ENCODE data around the gene TPGS1.

TPGS1 gene

GRCh38 chr19:507286-508203, at the start of gene TPGS1:
Gene TPGS1 (plus strand): TSS chr19:507497. CDS start chr19:507507, 10 bp downstream.
- DNase-seq, result no peak

- no peak for DNase-seq
Observed at GRCh38 chr19:457636-458035, 49.7 kb upstream of the TPGS1 start.

- DNase-seq, result no peak
Observed at GRCh38 chr19:458091-459042, 48.9 kb upstream of the TPGS1 start.

- DNase-seq, result no peak
Observed at GRCh38 chr19:459724-460511, 47.4 kb upstream of the TPGS1 start.

GRCh38 chr19:460877-461720, 46.2 kb upstream of the TPGS1 start, which contains the start of gene SHC2:
Gene SHC2 (minus strand): TSS chr19:461033. CDS start chr19:460996, 37 bp downstream.
- DNase-seq, result no peak

GRCh38 chr19:461721-462551, 45.4 kb upstream of the TPGS1 start:
- no peak for DNase-seq

- no peak for DNase-seq
Observed at GRCh38 chr19:463483-464207, 43.7 kb upstream of the TPGS1 start.

- DNase-seq, result no peak
Observed at GRCh38 chr19:464208-464545, 43.1 kb upstream of the TPGS1 start.

- no peak for DNase-seq
Observed at GRCh38 chr19:465056-465816, 42.1 kb upstream of the TPGS1 start.

- no peak for DNase-seq
Observed at GRCh38 chr19:467554-467953, 39.7 kb upstream of the TPGS1 start.

GRCh38 chr19:468587-469256, 38.6 kb upstream of the TPGS1 start:
- DNase-seq, result no peak

- no peak for DNase-seq
Observed at GRCh38 chr19:469833-470232, 37.5 kb upstream of the TPGS1 start.

- DNase-seq, result no peak
Observed at GRCh38 chr19:470701-471100, 36.6 kb upstream of the TPGS1 start.

GRCh38 chr19:472005-472858, 35.1 kb upstream of the TPGS1 start:
- no peak for DNase-seq

- DNase-seq, result no peak
Observed at GRCh38 chr19:474126-475078, 32.9 kb upstream of the TPGS1 start.

GRCh38 chr19:475360-475759, 31.9 kb upstream of the TPGS1 start:
- DNase-seq, result no peak

Measured in SIG-M5 (cell line).